Fibroblast of lung (primary cell): ENCODE data around the gene CCR2. TPM values are rescaled to one million over a fixed set of nuclear protein-coding genes. Genes with fewer than 3 reads are reported as not detected.

Source experiments
- DNase-seq, 2 donors: peaks; one replicate each; pipeline versions ENCODE4 v3.0.0 to v3.0.0-alpha.2; 2010; ENCODE audit warnings: low read depth in 2 of 2
- H2AFZ ChIP-seq: 2 replicates; pipeline ENCODE4 v1.5.1; 2012; ENCODE audit warnings: low read length, control low read depth, inconsistent platforms
- H3K27ac ChIP-seq: 2 replicates; pipeline ENCODE4 v1.5.1; 2011; ENCODE audit warnings: low read length, control low read depth; ENCODE audit not compliant: insufficient read depth
- H3K27me3 ChIP-seq: 2 replicates; pipeline ENCODE4 v1.5.1; 2011; ENCODE audit warnings: mild to moderate bottlenecking, low read length; ENCODE audit not compliant: control insufficient read depth, insufficient read depth
- H3K36me3 ChIP-seq: 2 replicates; pipeline ENCODE4 v1.5.1; 2011; ENCODE audit warnings: low read length; ENCODE audit not compliant: control insufficient read depth, insufficient read depth
- H3K4me1 ChIP-seq: 2 replicates; pipeline ENCODE4 v1.5.1; 2011; ENCODE audit warnings: low read length; ENCODE audit not compliant: control insufficient read depth, insufficient read depth; ENCODE audit errors: extremely low read depth
- H3K4me2 ChIP-seq: 2 replicates; pipeline ENCODE4 v1.5.1; 2011; ENCODE audit warnings: low read length, control low read depth; ENCODE audit not compliant: insufficient read depth; ENCODE audit errors: extremely low read depth
- H3K4me3 ChIP-seq, 4 experiments: fragments of 200-600 bp in 1 of 4; sonication (generic) in 1 of 4; replicated peaks in 1 of 4; 2 replicates each; pipeline ENCODE4 v1.5.1; 2011 to 2016; ENCODE audit warnings: low read length in 4 of 4, low read depth in 3 of 4, mild to moderate bottlenecking in 3 of 4, control low read depth in 2 of 4, inconsistent platforms in 1 of 4, mixed read lengths in 1 of 4; ENCODE audit not compliant: insufficient read depth in 1 of 4; ENCODE audit errors: control extremely low read depth in 1 of 4
- H3K79me2 ChIP-seq: 2 replicates; pipeline ENCODE4 v1.5.1; 2012; ENCODE audit warnings: mild to moderate bottlenecking, low read length, inconsistent platforms; ENCODE audit not compliant: control insufficient read depth, insufficient read depth
- H3K9ac ChIP-seq: 2 replicates; pipeline ENCODE4 v1.5.1; 2011; ENCODE audit warnings: mild to moderate bottlenecking, low read length, control low read depth; ENCODE audit not compliant: insufficient read depth
- H3K9me3 ChIP-seq: 2 replicates; pipeline ENCODE4 v1.5.1; 2012; ENCODE audit warnings: low read depth, low read length; ENCODE audit not compliant: control insufficient read depth, insufficient read depth
- H4K20me1 ChIP-seq: 2 replicates; pipeline ENCODE4 v1.5.1; 2011; ENCODE audit warnings: low read length; ENCODE audit not compliant: control insufficient read depth, insufficient read depth; ENCODE audit errors: extremely low read depth
- CTCF ChIP-seq, 2 donors: IDR thresholded peaks in 1 of 2; conservative IDR thresholded peaks in 1 of 2; 1 replicate in 1 of 2; 2 replicates in 1 of 2; pipeline ENCODE4 v1.5.1; 2011 to 2012; ENCODE audit warnings: low read length in 2 of 2, control low read depth in 1 of 2, inconsistent platforms in 1 of 2, low read depth in 1 of 2, mild to moderate bottlenecking in 1 of 2
- EZH2 ChIP-seq: IDR thresholded peaks from 2 replicates; pipeline ENCODE4 v1.5.1; 2012; ENCODE audit warnings: low read length, control low read depth, mild to moderate bottlenecking; ENCODE audit errors: missing control alignments
- polyA minus RNA-seq: library from RNA; depleted of rRNA, polyadenylated mRNA; stranded (reverse); fragments of >200 nt; gene quantifications from 2 replicates; pipeline ENCODE4 v1.2.3, GENCODE V29; 2011; ENCODE audit warnings: low replicate concordance
- polyA plus RNA-seq, 2 donors: library from polyadenylated mRNA; depleted of rRNA in 1 of 2; stranded (reverse) in 1 of 2; unstranded in 1 of 2; fragments of >200 nt; gene quantifications; 2 replicates each; pipeline ENCODE4 v1.2.1, GENCODE V29; 2011 to 2012; ENCODE audit warnings: missing spikeins in 1 of 2
- total RNA-seq: library from RNA; depleted of rRNA; stranded (reverse); fragments of >200 nt; gene quantifications from 2 replicates; pipeline ENCODE4 v1.2.1, GENCODE V29; 2014

Gene CCR2
- total RNA-seq (under 0.01 TPM in 1 of 2 replicates, not detected in the other), polyA plus RNA-seq (not detected in 2 replicates), polyA minus RNA-seq (not detected in 2 replicates)
- polyA plus RNA-seq (2012), result not detected in 2 replicates

- TF ChIP-seq EZH2 (no peak), CTCF (conservative IDR thresholded peaks at IDR 0.05 in 1 of 2, IDR thresholded peaks at IDR 0.05 in 1 of 2; ENCODE audit: low read depth in 1 of 2, low read length in 2 of 2) (no peak)
- H2AFZ ChIP-seq, result no peak within 1 kb of the TSS
- peaks cover 10% of the 10 kb centered on the region for H3K27me3 ChIP-seq
- H3K4me3 ChIP-seq, result no peak within 1 kb of the TSS
- H3K9ac ChIP-seq, result no peak within 1 kb of the TSS
- no peaks in the 10 kb centered on the region for H3K79me2 ChIP-seq
- no peak within 1 kb of the TSS for H3K4me2 ChIP-seq
- no peaks in the 10 kb centered on the region for H4K20me1 ChIP-seq
- H3K4me1 ChIP-seq, result no peaks in the 10 kb centered on the region
- no peaks in the 10 kb centered on the region for H3K9me3 ChIP-seq
- H3K36me3 ChIP-seq, result no peaks in the 10 kb centered on the region
- H3K27ac ChIP-seq, result no peak within 1 kb of the TSS
- peak in 1 of 2 donors; percentile 9 for DNase-seq
These were observed at the start of gene CCR2 for GRCh38 chr3:46353647-46354410. TSS of gene CCR2 (plus strand) at chr3:46354111. CDS start at chr3:46357528, 3,417 bp downstream.

DNA sequence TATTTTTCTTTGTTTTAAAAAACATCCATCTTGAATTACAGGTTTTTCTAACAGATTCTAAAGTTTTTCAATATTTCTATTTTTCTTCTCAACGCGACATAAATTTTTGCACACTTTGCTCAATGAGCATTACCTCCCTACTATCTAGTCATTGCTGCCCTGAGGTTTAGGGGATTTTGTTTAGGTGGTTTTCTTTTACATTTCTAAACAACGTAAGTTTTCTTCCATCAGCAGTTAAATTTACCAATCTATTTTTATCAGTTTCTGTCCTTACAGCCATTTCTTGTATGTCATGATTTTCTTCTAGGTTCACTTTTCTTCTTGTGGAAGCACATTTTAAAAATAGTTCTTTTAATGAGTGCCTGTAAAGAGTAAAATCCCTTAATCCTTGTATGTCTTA, 49.2 kb upstream of the CCR2 start:
- Histone ChIP-seq H3K4me2 (no peak overlapping the region), H3K9ac (no peak overlapping the region), H3K4me1 (no peaks in the 10 kb centered on the region), H3K4me3 (no peak overlapping the region), H2AFZ (no peak overlapping the region), H3K9me3 (no peaks in the 10 kb centered on the region), H4K20me1 (no peaks in the 10 kb centered on the region), H3K79me2 (no peaks in the 10 kb centered on the region), H3K27ac (no peak overlapping the region), H3K27me3 (no peaks in the 10 kb centered on the region), H3K36me3 (no peaks in the 10 kb centered on the region)
- DNase-seq, result no peak
- TF ChIP-seq CTCF (conservative IDR thresholded peaks at IDR 0.05 in 1 of 2, IDR thresholded peaks at IDR 0.05 in 1 of 2; ENCODE audit: low read depth in 1 of 2, low read length in 2 of 2) (no peak), EZH2 (no peak)

GRCh38 chr3:46312991-46313390, 40.9 kb upstream of the CCR2 start:
- Histone ChIP-seq H3K27ac (no peak overlapping the region), H3K4me3 (no peak overlapping the region), H3K4me1 (no peaks in the 10 kb centered on the region), H3K4me2 (no peak overlapping the region), H3K9me3 (no peaks in the 10 kb centered on the region), H2AFZ (no peak overlapping the region), H3K27me3 (no peaks in the 10 kb centered on the region), H3K36me3 (no peaks in the 10 kb centered on the region), H3K9ac (no peak overlapping the region), H4K20me1 (no peaks in the 10 kb centered on the region), H3K79me2 (no peaks in the 10 kb centered on the region)
- peak in 1 of 2 donors; percentile 49 for DNase-seq
- no peak for TF ChIP-seq CTCF (conservative IDR thresholded peaks at IDR 0.05 in 1 of 2, IDR thresholded peaks at IDR 0.05 in 1 of 2; ENCODE audit: low read depth in 1 of 2, low read length in 2 of 2)
- no peak for TF ChIP-seq EZH2
